ENCODE data around the gene NLK. TPM values are rescaled to one million over a fixed set of nuclear protein-coding genes. Genes with fewer than 3 reads are reported as not detected.

The NLK gene
- total RNA-seq, 1 experiment from 2014 or later = 14.9 TPM

GRCh38 chr17:28092088-28092487 is 49.6 kb downstream of the NLK start:
- CTCF ChIA-PET = no interaction called here
- no peaks in the 10 kb centered on the region for H3K9me2 ChIP-seq (replicated peaks; ENCODE audit: low read length)

GRCh38 chr17:28093999-28094716 is 51.7 kb downstream of the NLK start:
- Histone ChIP-seq H3F3A (ENCODE audit: low read length, unreplicated experiment) (no peaks in the 10 kb centered on the region), H3K9ac (ENCODE audit: low read length) (no peak overlapping the region), H4K20me1 (ENCODE audit: low read length) (0 out of 2 replicates have a peak, but pooled peaks cover 9% of the 10 kb centered on the region), H3K79me2 (ENCODE audit: low read length) (peaks cover 58% of the 10 kb centered on the region), H3K9me2 (replicated peaks; ENCODE audit: low read length) (no peaks in the 10 kb centered on the region), H3K27ac (ENCODE audit: low read length) (no peak overlapping the region), H3K9me3 (ENCODE audit: low read length) (no peaks in the 10 kb centered on the region), H3K27me3 (ENCODE audit: low read length) (no peaks in the 10 kb centered on the region), H3K4me2 (ENCODE audit: low read length) (no peak overlapping the region), H3K4me1 (ENCODE audit: insufficient read depth, low read length) (peaks cover 6% of the 10 kb centered on the region; the same call in 1 of the 2 replicates), H3K36me3 (ENCODE audit: low read depth, low read length) (no peaks in the 10 kb centered on the region), H2AFZ (ENCODE audit: low read length) (no peak overlapping the region), H3K4me3 (ENCODE audit: low read length) (no peak overlapping the region)
- ATAC-seq (no peak), DNase-seq (no peak)
- ChIA-PET CTCF (interaction anchor here (0.6 kb wide), 1 partner anchor 684 kb away, joined by 4 read pairs; no protein-coding TSS in a partner anchor), POLR2A (ENCODE audit: unreplicated experiment) (no interaction called here)
- no peak for TF ChIP-seq CTCF (conservative IDR thresholded peaks at IDR 0.05; ENCODE audit: low read depth, low read length)
- TF ChIP-seq EZH2phosphoT487 (IDR thresholded peaks at IDR 0.05; ENCODE audit: borderline replicate concordance, low read length) = no peak
- no peak for TF ChIP-seq EZH2 (IDR thresholded peaks at IDR 0.05; ENCODE audit: low read length, unreplicated experiment)
- intact Hi-C loops (cut with micrococcal nuclease) = no loop called here
- BruUV-seq (replicated peaks) = no TSS peak

More at GRCh38 chr17:28092088-28092487, 49.6 kb downstream of the NLK start:
- no peaks in the 10 kb centered on the region for H3K9me3 ChIP-seq (ENCODE audit: low read length)
- DNase-seq (no peak), ATAC-seq (no peak)
- no peaks in the 10 kb centered on the region for H3F3A ChIP-seq (ENCODE audit: low read length, unreplicated experiment)
- intact Hi-C loops (cut with micrococcal nuclease) = no loop called here
- peaks cover 64% of the 10 kb centered on the region for H3K79me2 ChIP-seq (ENCODE audit: low read length)
- no peak overlapping the region for H2AFZ ChIP-seq (ENCODE audit: low read length)
- H4K20me1 ChIP-seq (ENCODE audit: low read length) = 0 out of 2 replicates have a peak, but pooled peaks cover 5% of the 10 kb centered on the region
- H3K4me3 ChIP-seq (ENCODE audit: low read length) = no peak overlapping the region
- no peaks in the 10 kb centered on the region for H3K27me3 ChIP-seq (ENCODE audit: low read length)
- H3K36me3 ChIP-seq (ENCODE audit: low read depth, low read length) = no peaks in the 10 kb centered on the region
- no peak overlapping the region for H3K9ac ChIP-seq (ENCODE audit: low read length)
- no peak overlapping the region for H3K4me2 ChIP-seq (ENCODE audit: low read length)
- no peak overlapping the region for H3K27ac ChIP-seq (ENCODE audit: low read length)
- POLR2A ChIA-PET (ENCODE audit: unreplicated experiment) = no interaction called here
- TF ChIP-seq CTCF (conservative IDR thresholded peaks at IDR 0.05; ENCODE audit: low read depth, low read length) (no peak), EZH2phosphoT487 (IDR thresholded peaks at IDR 0.05; ENCODE audit: borderline replicate concordance, low read length) (no peak), EZH2 (IDR thresholded peaks at IDR 0.05; ENCODE audit: low read length, unreplicated experiment) (no peak)
- BruUV-seq (replicated peaks) = no TSS peak
- H3K4me1 ChIP-seq (ENCODE audit: insufficient read depth, low read length) = no peaks in the 10 kb centered on the region

- CTCF ChIA-PET = no interaction called here
- 0 out of 2 replicates have a peak, but pooled peaks cover 4% of the 10 kb centered on the region for H4K20me1 ChIP-seq (ENCODE audit: low read length)
- no TSS peak for BruUV-seq (replicated peaks)
Measured at GRCh38 chr17:28096756-28097155, 54.3 kb downstream of the NLK start.

More at GRCh38 chr17:28096756-28097155, 54.3 kb downstream of the NLK start:
- no peak overlapping the region for H3K9ac ChIP-seq (ENCODE audit: low read length)
- no peak overlapping the region for H3K27ac ChIP-seq (ENCODE audit: low read length)
- TF ChIP-seq CTCF (conservative IDR thresholded peaks at IDR 0.05; ENCODE audit: low read depth, low read length) (no peak), EZH2 (IDR thresholded peaks at IDR 0.05; ENCODE audit: low read length, unreplicated experiment) (no peak), EZH2phosphoT487 (IDR thresholded peaks at IDR 0.05; ENCODE audit: borderline replicate concordance, low read length) (no peak)
- no peaks in the 10 kb centered on the region for H3K27me3 ChIP-seq (ENCODE audit: low read length)
- intact Hi-C loops (cut with micrococcal nuclease) = no loop called here
- H3K9me3 ChIP-seq (ENCODE audit: low read length) = no peaks in the 10 kb centered on the region
- peaks cover 39% of the 10 kb centered on the region for H3K79me2 ChIP-seq (ENCODE audit: low read length)
- no peak overlapping the region for H2AFZ ChIP-seq (ENCODE audit: low read length)
- no peak overlapping the region for H3K4me2 ChIP-seq (ENCODE audit: low read length)
- H3K4me1 ChIP-seq (ENCODE audit: insufficient read depth, low read length) = peaks cover 6% of the 10 kb centered on the region; the same call in 1 of the 2 replicates
- POLR2A ChIA-PET (ENCODE audit: unreplicated experiment) = no interaction called here
- H3K9me2 ChIP-seq (replicated peaks; ENCODE audit: low read length) = no peaks in the 10 kb centered on the region
- H3K36me3 ChIP-seq (ENCODE audit: low read depth, low read length) = no peaks in the 10 kb centered on the region
- DNase-seq (no peak), ATAC-seq (no peak)
- no peaks in the 10 kb centered on the region for H3F3A ChIP-seq (ENCODE audit: low read length, unreplicated experiment)
- no peak overlapping the region for H3K4me3 ChIP-seq (ENCODE audit: low read length)
